Liver (tissue), 9 donors: ENCODE results near the gene DLL4. TPM values are rescaled to one million over a fixed set of nuclear protein-coding genes. Genes with fewer than 3 reads are reported as not detected.
"Not testable (repeated sequence)": the region's sequence is repeated elsewhere in the genome, so short reads cannot be mapped to it uniquely, and the experiment has no call there.

Experiments used
- DNase-seq: peaks from one replicate; pipeline ENCODE4 v3.0.0-alpha.2; 2017; ENCODE audit warnings: low spot score
- H3K27ac ChIP-seq, 2 donors: one replicate each; pipeline ENCODE4 v1.7.0; 2013; ENCODE audit warnings: inconsistent platforms in 2 of 2, low read length in 2 of 2, control low read depth in 1 of 2, low read depth in 1 of 2, mild to moderate bottlenecking in 1 of 2
- H3K27me3 ChIP-seq, 4 donors: one replicate each; pipeline versions ENCODE4 v1.6.1 to v1.7.0; 2013; ENCODE audit warnings: low read length in 3 of 4, inconsistent platforms in 1 of 4, mild to moderate bottlenecking in 1 of 4, moderate library complexity in 1 of 4; ENCODE audit not compliant: control insufficient read depth in 4 of 4, insufficient read depth in 4 of 4
- H3K36me3 ChIP-seq, 4 donors: one replicate each; pipeline versions ENCODE4 v1.6.1 to v1.7.0; 2013; ENCODE audit warnings: low read length in 3 of 4, mild to moderate bottlenecking in 3 of 4, low read depth in 1 of 4, moderate library complexity in 1 of 4; ENCODE audit not compliant: control insufficient read depth in 4 of 4, insufficient read depth in 3 of 4
- H3K4me1 ChIP-seq, 4 donors: one replicate each; pipeline versions ENCODE4 v1.6.1 to v1.7.0; 2013; ENCODE audit warnings: low read length in 3 of 4, mild to moderate bottlenecking in 3 of 4, moderate library complexity in 1 of 4; ENCODE audit not compliant: control insufficient read depth in 4 of 4, insufficient read depth in 4 of 4
- H3K4me3 ChIP-seq, 3 donors: one replicate each; pipeline versions ENCODE4 v1.6.1 to v1.7.0; 2013; ENCODE audit warnings: low read length in 3 of 3, control low read depth in 1 of 3, low read depth in 1 of 3, mild to moderate bottlenecking in 1 of 3
- H3K9ac ChIP-seq, 2 donors: one replicate each; pipeline ENCODE4 v1.7.0; 2013; ENCODE audit warnings: low read length in 2 of 2, mild to moderate bottlenecking in 2 of 2, moderate library complexity in 2 of 2, control low read depth in 1 of 2, low read depth in 1 of 2
- H3K9me3 ChIP-seq, 4 donors: one replicate each; pipeline versions ENCODE4 v1.6.1 to v1.7.0; 2013; ENCODE audit warnings: low read length in 3 of 4; ENCODE audit not compliant: control insufficient read depth in 4 of 4
- EGR1 ChIP-seq, 2 donors: IDR thresholded peaks; 2 replicates each; pipeline ENCODE4 v1.6.1; 2016 to 2018; ENCODE audit warnings: antibody characterized with exemption in 2 of 2, low read depth in 2 of 2
- FOXA1 ChIP-seq: IDR thresholded peaks from 2 replicates; pipeline ENCODE4 v1.6.1; 2016; ENCODE audit warnings: antibody characterized with exemption
- FOXA2 ChIP-seq: IDR thresholded peaks from 2 replicates; pipeline ENCODE4 v1.6.1; 2016; ENCODE audit warnings: antibody characterized with exemption
- GABPA ChIP-seq, 2 donors: IDR thresholded peaks in 1 of 2; conservative IDR thresholded peaks in 1 of 2; 2 replicates each; pipeline ENCODE4 v1.6.1; 2016; ENCODE audit warnings: antibody characterized with exemption in 2 of 2, mild to moderate bottlenecking in 1 of 2, moderate library complexity in 1 of 2
- HNF4A ChIP-seq, 2 donors: conservative IDR thresholded peaks; 2 replicates each; pipeline ENCODE4 v1.6.1; 2016; ENCODE audit warnings: antibody characterized with exemption in 2 of 2, mild to moderate bottlenecking in 2 of 2
- RAD21 ChIP-seq, 2 donors: IDR thresholded peaks; 2 replicates each; pipeline ENCODE4 v1.6.1; 2016; ENCODE audit warnings: antibody characterized with exemption in 2 of 2, mild to moderate bottlenecking in 2 of 2
- RXRA ChIP-seq, 2 donors: IDR thresholded peaks; 2 replicates each; pipeline ENCODE4 v1.6.1; 2017 to 2018; ENCODE audit warnings: antibody characterized with exemption in 2 of 2, mild to moderate bottlenecking in 1 of 2
- TAF1 ChIP-seq: conservative IDR thresholded peaks from 2 replicates; pipeline ENCODE4 v1.6.1; 2016; ENCODE audit warnings: antibody characterized with exemption, mild to moderate bottlenecking
- YY1 ChIP-seq: IDR thresholded peaks from 2 replicates; pipeline ENCODE4 v1.6.1; 2016; ENCODE audit warnings: antibody characterized with exemption, mild to moderate bottlenecking
- WGBS: extraction: QIAGEN DNeasy Blood & Tissue Kit; methylation state at CpG from one replicate; pipeline ENCODE4 v1.1.7; 2013; 5-methylcytosine and 5-hydroxymethylcytosine counted together
- polyA plus RNA-seq, 2 donors: library from polyadenylated mRNA; stranded (reverse) in 1 of 2; unstranded in 1 of 2; fragments of 200-250 nt in 1 of 2; fragments of >200 nt in 1 of 2; fragmentation: Nextera tagmentation in 1 of 2; extraction: Ambion mirVana in 1 of 2; gene quantifications; one replicate each; pipeline versions ENCODE4 v1.2.1 to v1.2.3, GENCODE V29; 2013 to 2015
- total RNA-seq, 2 donors: library from RNA; depleted of rRNA; stranded (reverse); fragments of >200 nt; gene quantifications; one replicate each; pipeline ENCODE4 v1.2.3, GENCODE V29; 2014
- TF ChIP-seq, protein P1 (sequence below): IDR thresholded peaks from 2 replicates; pipeline ENCODE4 v1.6.1; 2016; ENCODE audit warnings: antibody characterized with exemption, mild to moderate bottlenecking
- TF ChIP-seq, protein P2 (sequence below): IDR thresholded peaks from 2 replicates; pipeline ENCODE4 v1.6.1; 2016; ENCODE audit warnings: antibody characterized with exemption
- TF ChIP-seq, protein P3 (sequence below): IDR thresholded peaks from 2 replicates; pipeline ENCODE4 v1.6.1; 2016; ENCODE audit warnings: antibody characterized with exemption
- donor health status: healthy.
- donor health status: healthy.
- donor health status: healthy.
- donor health status: healthy.
- donor health status: healthy.

Gene DLL4
- total and polyA plus RNA-seq, 4 donors, result 2.1 to 3.8 (median 3.0) TPM

DNA sequence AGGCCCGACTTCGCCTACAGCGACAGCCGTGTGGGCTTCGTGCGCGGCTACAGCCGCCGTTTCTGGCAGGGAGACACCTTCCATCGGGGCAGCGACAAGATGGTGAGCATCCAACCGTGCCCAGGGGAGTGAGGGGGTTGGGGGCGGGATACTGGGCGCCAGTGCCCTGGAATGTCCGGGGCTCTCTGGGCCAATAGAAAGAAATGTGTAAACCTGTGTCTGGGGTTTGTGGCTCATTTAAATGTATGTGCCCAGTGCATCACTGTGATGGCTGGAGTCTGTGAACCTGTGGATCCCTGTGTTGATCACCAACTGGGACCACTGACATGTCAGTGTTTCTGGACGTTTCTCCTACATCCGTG is 24.6 kb downstream of the DLL4 start:
- Histone ChIP-seq H3K27me3 (no peaks in the 10 kb centered on the region), H3K9ac (no peak overlapping the region), H3K9me3 (no peaks in the 10 kb centered on the region), H3K4me3 (peak overlapping the region; percentile 62 to 86 (median 79)), H3K4me1 (peaks cover 8 to 38% (median 25%) of the 10 kb centered on the region in 4 donors), H3K27ac (peak overlapping the region; percentile 8 to 36), H3K36me3 (no peaks in the 10 kb centered on the region)
- no peak for DNase-seq
- TF ChIP-seq, protein P1, sequence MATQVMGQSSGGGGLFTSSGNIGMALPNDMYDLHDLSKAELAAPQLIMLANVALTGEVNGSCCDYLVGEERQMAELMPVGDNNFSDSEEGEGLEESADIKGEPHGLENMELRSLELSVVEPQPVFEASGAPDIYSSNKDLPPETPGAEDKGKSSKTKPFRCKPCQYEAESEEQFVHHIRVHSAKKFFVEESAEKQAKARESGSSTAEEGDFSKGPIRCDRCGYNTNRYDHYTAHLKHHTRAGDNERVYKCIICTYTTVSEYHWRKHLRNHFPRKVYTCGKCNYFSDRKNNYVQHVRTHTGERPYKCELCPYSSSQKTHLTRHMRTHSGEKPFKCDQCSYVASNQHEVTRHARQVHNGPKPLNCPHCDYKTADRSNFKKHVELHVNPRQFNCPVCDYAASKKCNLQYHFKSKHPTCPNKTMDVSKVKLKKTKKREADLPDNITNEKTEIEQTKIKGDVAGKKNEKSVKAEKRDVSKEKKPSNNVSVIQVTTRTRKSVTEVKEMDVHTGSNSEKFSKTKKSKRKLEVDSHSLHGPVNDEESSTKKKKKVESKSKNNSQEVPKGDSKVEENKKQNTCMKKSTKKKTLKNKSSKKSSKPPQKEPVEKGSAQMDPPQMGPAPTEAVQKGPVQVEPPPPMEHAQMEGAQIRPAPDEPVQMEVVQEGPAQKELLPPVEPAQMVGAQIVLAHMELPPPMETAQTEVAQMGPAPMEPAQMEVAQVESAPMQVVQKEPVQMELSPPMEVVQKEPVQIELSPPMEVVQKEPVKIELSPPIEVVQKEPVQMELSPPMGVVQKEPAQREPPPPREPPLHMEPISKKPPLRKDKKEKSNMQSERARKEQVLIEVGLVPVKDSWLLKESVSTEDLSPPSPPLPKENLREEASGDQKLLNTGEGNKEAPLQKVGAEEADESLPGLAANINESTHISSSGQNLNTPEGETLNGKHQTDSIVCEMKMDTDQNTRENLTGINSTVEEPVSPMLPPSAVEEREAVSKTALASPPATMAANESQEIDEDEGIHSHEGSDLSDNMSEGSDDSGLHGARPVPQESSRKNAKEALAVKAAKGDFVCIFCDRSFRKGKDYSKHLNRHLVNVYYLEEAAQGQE, result no peak
- TF ChIP-seq FOXA1 (no peak), GABPA (IDR thresholded peaks at IDR 0.05 in 1 of 2, conservative IDR thresholded peaks at IDR 0.05 in 1 of 2) (no peak), RXRA (IDR thresholded peaks at IDR 0.05) (no peak), YY1 (no peak), EGR1 (IDR thresholded peaks at IDR 0.05; ENCODE audit: low read depth in 2 of 2) (no peak)
- TF ChIP-seq, protein P2, sequence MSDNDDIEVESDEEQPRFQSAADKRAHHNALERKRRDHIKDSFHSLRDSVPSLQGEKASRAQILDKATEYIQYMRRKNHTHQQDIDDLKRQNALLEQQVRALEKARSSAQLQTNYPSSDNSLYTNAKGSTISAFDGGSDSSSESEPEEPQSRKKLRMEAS, result no peak
- TF ChIP-seq, protein P3, sequence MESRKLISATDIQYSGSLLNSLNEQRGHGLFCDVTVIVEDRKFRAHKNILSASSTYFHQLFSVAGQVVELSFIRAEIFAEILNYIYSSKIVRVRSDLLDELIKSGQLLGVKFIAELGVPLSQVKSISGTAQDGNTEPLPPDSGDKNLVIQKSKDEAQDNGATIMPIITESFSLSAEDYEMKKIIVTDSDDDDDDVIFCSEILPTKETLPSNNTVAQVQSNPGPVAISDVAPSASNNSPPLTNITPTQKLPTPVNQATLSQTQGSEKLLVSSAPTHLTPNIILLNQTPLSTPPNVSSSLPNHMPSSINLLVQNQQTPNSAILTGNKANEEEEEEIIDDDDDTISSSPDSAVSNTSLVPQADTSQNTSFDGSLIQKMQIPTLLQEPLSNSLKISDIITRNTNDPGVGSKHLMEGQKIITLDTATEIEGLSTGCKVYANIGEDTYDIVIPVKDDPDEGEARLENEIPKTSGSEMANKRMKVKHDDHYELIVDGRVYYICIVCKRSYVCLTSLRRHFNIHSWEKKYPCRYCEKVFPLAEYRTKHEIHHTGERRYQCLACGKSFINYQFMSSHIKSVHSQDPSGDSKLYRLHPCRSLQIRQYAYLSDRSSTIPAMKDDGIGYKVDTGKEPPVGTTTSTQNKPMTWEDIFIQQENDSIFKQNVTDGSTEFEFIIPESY, result no peak
- WGBS, result 10% methylated on average over 17 of the region's 17 CpGs

DNA sequence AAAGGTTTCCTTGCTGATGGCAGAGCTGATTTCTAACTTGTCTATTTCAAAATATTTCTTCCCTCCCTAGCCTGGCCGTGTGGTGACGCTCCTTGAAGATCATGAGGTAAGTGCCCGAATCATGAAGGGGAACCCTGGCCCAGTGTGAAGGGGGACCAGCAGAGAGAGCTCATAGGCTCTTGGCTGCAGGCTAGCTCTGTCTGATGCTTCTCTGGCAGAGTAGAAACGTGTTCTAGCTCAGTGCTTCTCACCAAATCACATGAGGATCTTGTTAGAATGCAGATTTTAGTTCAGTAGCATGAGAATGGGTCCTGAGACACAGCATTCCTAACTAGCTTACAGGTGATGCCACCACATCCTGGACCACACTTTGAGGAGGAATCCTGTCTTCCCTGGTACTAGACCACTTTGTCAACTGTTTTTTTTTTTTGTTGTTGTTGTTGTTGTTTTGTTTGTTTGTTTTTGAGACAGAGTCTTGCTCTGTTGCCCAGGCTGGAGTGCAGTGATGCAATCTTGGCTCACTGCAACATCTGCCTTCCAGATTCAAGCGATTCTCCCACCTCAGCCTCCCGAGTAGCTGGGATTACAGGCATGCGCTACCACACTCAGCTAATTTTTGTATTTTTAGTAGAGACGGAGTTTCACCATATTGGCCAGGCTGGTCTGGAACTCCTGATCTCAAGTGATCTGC is 25.2 kb downstream of the DLL4 start:
- not testable (repeated sequence) for H3K9me3 ChIP-seq, DNase-seq, H3K27ac ChIP-seq, H3K36me3 ChIP-seq, H3K9ac ChIP-seq, H3K27me3 ChIP-seq, H3K4me3 ChIP-seq
- H3K4me1 ChIP-seq, result peaks cover 6 to 35% (median 24%) of the 10 kb centered on the region in 4 donors
- WGBS, result 84% methylated on average over 8 of the region's 8 CpGs

DNA sequence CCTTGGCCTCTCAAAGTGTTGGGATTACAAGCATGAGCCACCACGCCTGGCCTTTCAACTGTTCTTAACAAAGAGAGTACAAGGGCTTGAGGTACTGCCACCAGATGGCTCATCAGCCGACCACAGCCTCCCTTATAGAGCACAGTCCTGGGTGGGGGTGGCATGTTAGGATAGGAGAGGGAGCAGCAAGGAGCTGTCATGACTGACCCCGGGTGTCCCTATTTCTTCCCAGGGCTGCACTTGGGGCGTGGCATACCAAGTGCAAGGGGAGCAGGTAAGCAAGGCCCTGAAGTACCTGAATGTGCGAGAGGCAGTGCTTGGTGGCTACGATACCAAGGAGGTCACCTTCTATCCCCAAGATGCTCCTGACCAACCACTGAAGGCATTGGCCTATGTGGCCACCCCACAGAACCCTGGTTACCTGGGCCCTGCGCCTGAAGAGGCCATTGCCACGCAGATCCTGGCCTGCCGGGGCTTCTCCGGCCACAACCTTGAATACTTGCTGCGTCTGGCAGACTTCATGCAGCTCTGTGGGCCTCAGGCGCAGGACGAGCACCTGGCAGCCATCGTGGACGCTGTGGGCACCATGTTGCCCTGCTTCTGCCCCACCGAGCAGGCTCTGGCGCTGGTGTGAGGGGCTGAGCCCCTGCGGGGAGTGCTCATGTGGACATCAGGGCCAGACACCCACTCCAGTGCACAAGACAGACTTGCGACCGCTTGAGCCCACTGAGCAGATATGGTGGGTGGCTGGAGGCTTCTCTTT is 26.2 kb downstream of the DLL4 start:
- Histone ChIP-seq H3K4me1 (peaks cover 5 to 26% (median 18%) of the 10 kb centered on the region in 4 donors), H3K9ac (no peak overlapping the region), H3K9me3 (no peaks in the 10 kb centered on the region), H3K27me3 (no peaks in the 10 kb centered on the region), H3K36me3 (no peaks in the 10 kb centered on the region), H3K27ac (no peak overlapping the region), H3K4me3 (no peak overlapping the region)
- DNase-seq, result no peak
- 92% methylated on average over 20 of the region's 20 CpGs for WGBS
- TF ChIP-seq HNF4A (conservative IDR thresholded peaks at IDR 0.05), result no peak
- TF ChIP-seq GABPA (IDR thresholded peaks at IDR 0.05 in 1 of 2, conservative IDR thresholded peaks at IDR 0.05 in 1 of 2), result no peak
- TF ChIP-seq FOXA2, result no peak
- TF ChIP-seq RXRA (IDR thresholded peaks at IDR 0.05), result no peak
- no peak for TF ChIP-seq YY1
- no peak for TF ChIP-seq FOXA1
- no peak for TF ChIP-seq TAF1
- no peak for TF ChIP-seq RAD21 (IDR thresholded peaks at IDR 0.05)
- TF ChIP-seq, protein P1, result no peak
- TF ChIP-seq, protein P3, result no peak
